Erythroblast (primary cell): ENCODE results near the gene CST3.

Source experiments
- DNase-seq, 2 experiments: peaks; one replicate each; lab custom pipeline; 2025; lab: John Stamatoyannopoulos, UW
- GATA1 ChIP-seq: IDR thresholded peaks from 2 replicates; pipeline ENCODE4 v1.6.1; 2011; ENCODE audit warnings: low read depth, mild to moderate bottlenecking, control low read depth, low read length, moderate library complexity
- POLR2A ChIP-seq: IDR thresholded peaks from 2 replicates; pipeline ENCODE4 v1.6.1; 2011; ENCODE audit warnings: mild to moderate bottlenecking, low read length

The CST3 gene

GRCh38 chr20:23656372-23656771 lies 18.6 kb upstream of the CST3 start:
- TF ChIP-seq GATA1, result no peak
- no peak for TF ChIP-seq POLR2A
- DNase-seq, result no peak

GRCh38 chr20:23655491-23656211 lies 17.9 kb upstream of the CST3 start:
- no peak for DNase-seq
- TF ChIP-seq GATA1 (no peak), POLR2A (no peak)

GRCh38 chr20:23654717-23655116 lies 17.0 kb upstream of the CST3 start:
- TF ChIP-seq GATA1 (no peak), POLR2A (no peak)
- no peak for DNase-seq

GRCh38 chr20:23654000-23654399 lies 16.2 kb upstream of the CST3 start:
- no peak for DNase-seq
- TF ChIP-seq GATA1, result no peak
- no peak for TF ChIP-seq POLR2A

GRCh38 chr20:23653400-23653938 lies 15.7 kb upstream of the CST3 start:
- no peak for DNase-seq

GRCh38 chr20:23652926-23653325 lies 15.2 kb upstream of the CST3 start:
- no peak for TF ChIP-seq POLR2A
- TF ChIP-seq GATA1, result no peak
- DNase-seq, result no peak

More at GRCh38 chr20:23653400-23653938, 15.7 kb upstream of the CST3 start:
- no peak for TF ChIP-seq POLR2A
- TF ChIP-seq GATA1, result no peak

GRCh38 chr20:23652371-23652770 lies 14.6 kb upstream of the CST3 start:
- DNase-seq, result no peak
- no peak for TF ChIP-seq POLR2A
- no peak for TF ChIP-seq GATA1

GRCh38 chr20:23651117-23651516 lies 13.4 kb upstream of the CST3 start:
- DNase-seq, result no peak
- TF ChIP-seq GATA1 (no peak), POLR2A (no peak)

- DNase-seq, result no peak
- TF ChIP-seq GATA1 (no peak), POLR2A (no peak)
These were observed 12.2 kb upstream of the CST3 start for GRCh38 chr20:23649830-23650417.

GRCh38 chr20:23649242-23649641 lies 11.5 kb upstream of the CST3 start:
- no peak for DNase-seq
- TF ChIP-seq GATA1 (no peak), POLR2A (no peak)

GRCh38 chr20:23647346-23647745 lies 9.6 kb upstream of the CST3 start:
- TF ChIP-seq POLR2A (no peak), GATA1 (no peak)
- DNase-seq, result no peak

GRCh38 chr20:23646106-23646873 lies 8.5 kb upstream of the CST3 start:
- TF ChIP-seq GATA1 (no peak), POLR2A (no peak)
- no peak for DNase-seq

GRCh38 chr20:23645575-23645974 lies 7.8 kb upstream of the CST3 start:
- no peak for TF ChIP-seq POLR2A
- no peak for TF ChIP-seq GATA1

GRCh38 chr20:23644164-23644563 lies 6.4 kb upstream of the CST3 start:
- DNase-seq, result no peak

More at GRCh38 chr20:23645575-23645974, 7.8 kb upstream of the CST3 start:
- DNase-seq, result no peak

More at GRCh38 chr20:23644164-23644563, 6.4 kb upstream of the CST3 start:
- TF ChIP-seq POLR2A (no peak), GATA1 (no peak)
